Fibroblast of villous mesenchyme (primary cell): ENCODE measurements around the gene NDUFB7. TPM values are rescaled to one million over a fixed set of nuclear protein-coding genes. Genes with fewer than 3 reads are reported as not detected.
A peak's percentile ranks its signal among the peaks of the same experiment; 100 is the strongest.

ENCODE experiments used
- DNase-seq: peaks from one replicate; pipeline ENCODE4 v3.0.0-alpha.2; 2010; ENCODE audit warnings: low read depth
- H3K4me3 ChIP-seq: 2 replicates; pipeline ENCODE4 v1.5.1; 2011; ENCODE audit warnings: low read depth, mild to moderate bottlenecking, low read length
- CTCF ChIP-seq: IDR thresholded peaks from 2 replicates; pipeline ENCODE4 v1.5.1; 2012; ENCODE audit warnings: low read depth, mild to moderate bottlenecking, low read length; ENCODE audit not compliant: insufficient read depth
- total RNA-seq: library from RNA; depleted of rRNA; stranded (reverse); fragments of >200 nt; gene quantifications from 2 replicates; pipeline ENCODE4 v1.2.3, GENCODE V29; 2012

The NDUFB7 gene
- total RNA-seq, 1 donor: 216 TPM

GRCh38 chr19:14559916-14560775 lies 11.7 kb downstream of the NDUFB7 start:
- no peak for TF ChIP-seq CTCF
- H3K4me3 ChIP-seq: no peak overlapping the region
- no peak for DNase-seq

GRCh38 chr19:14558370-14559066 lies 13.3 kb downstream of the NDUFB7 start:
- H3K4me3 ChIP-seq: no peak overlapping the region
- no peak for DNase-seq
- TF ChIP-seq CTCF: no peak

GRCh38 chr19:14556662-14557188 lies 15.1 kb downstream of the NDUFB7 start:
- no peak overlapping the region for H3K4me3 ChIP-seq
- DNase-seq: peak; percentile 80
- peak; percentile 95 for TF ChIP-seq CTCF

GRCh38 chr19:14555918-14556661 lies 15.8 kb downstream of the NDUFB7 start:
- H3K4me3 ChIP-seq: no peak overlapping the region
- TF ChIP-seq CTCF: no peak
- DNase-seq: peak; percentile 44

GRCh38 chr19:14554382-14554812 lies 17.5 kb downstream of the NDUFB7 start:
- no peak for TF ChIP-seq CTCF
- H3K4me3 ChIP-seq: no peak overlapping the region
- DNase-seq: no peak

GRCh38 chr19:14553939-14554243 lies 18.0 kb downstream of the NDUFB7 start:
- DNase-seq: no peak
- H3K4me3 ChIP-seq: no peak overlapping the region
- TF ChIP-seq CTCF: no peak
